RWPE2 (cell line): ENCODE results near the gene E4F1.

Experiments
- ATAC-seq: fragments of 200-7000 bp; cut with Tn5 transposase; 3 replicates; pipeline ENCODE4 v1.9.1; 2021; ENCODE audit warnings: low read depth
- DNase-seq: peaks from one replicate; pipeline ENCODE4 v3.0.0-alpha.2; 2020; ENCODE audit warnings: low spot score
- H3K27ac ChIP-seq: fragments of 450-650 bp; 2 replicates; pipeline ENCODE4 v1.5.1; 2017; ENCODE audit warnings: mild to moderate bottlenecking; ENCODE audit not compliant: poor library complexity, severe bottlenecking
- H3K27me3 ChIP-seq: fragments of 250-450 bp; sonication (Bioruptor Pico); 2 replicates; pipeline ENCODE4 v1.5.1; 2021; ENCODE audit warnings: mild to moderate bottlenecking, moderate library complexity; ENCODE audit not compliant: insufficient read depth, poor library complexity, severe bottlenecking
- H3K36me3 ChIP-seq: fragments of 250-450 bp; sonication (Bioruptor Pico); 2 replicates; pipeline ENCODE4 v1.5.1; 2020; ENCODE audit warnings: low read depth, mild to moderate bottlenecking, moderate library complexity
- H3K4me1 ChIP-seq: fragments of 250-450 bp; sonication (Bioruptor Pico); 2 replicates; pipeline ENCODE4 v1.5.1; 2021; ENCODE audit warnings: mild to moderate bottlenecking, moderate library complexity; ENCODE audit not compliant: insufficient read depth, poor library complexity, severe bottlenecking
- H3K4me3 ChIP-seq: fragments of 250-450 bp; sonication (Bioruptor Pico); 2 replicates; pipeline ENCODE4 v1.5.1; 2021; ENCODE audit warnings: mild to moderate bottlenecking, moderate library complexity; ENCODE audit not compliant: severe bottlenecking
- H3K9me3 ChIP-seq: fragments of 250-450 bp; sonication (Bioruptor Pico); 2 replicates; pipeline ENCODE4 v1.5.1; 2021; ENCODE audit warnings: mild to moderate bottlenecking, moderate library complexity; ENCODE audit not compliant: severe bottlenecking
- TF ChIP-seq, protein P1 (sequence below): fragments of 450-650 bp; IDR thresholded peaks from one replicate; pipeline ENCODE4 v1.5.1; 2017; ENCODE audit warnings: mild to moderate bottlenecking, moderate library complexity; ENCODE audit not compliant: poor library complexity, severe bottlenecking

Gene E4F1

DNA sequence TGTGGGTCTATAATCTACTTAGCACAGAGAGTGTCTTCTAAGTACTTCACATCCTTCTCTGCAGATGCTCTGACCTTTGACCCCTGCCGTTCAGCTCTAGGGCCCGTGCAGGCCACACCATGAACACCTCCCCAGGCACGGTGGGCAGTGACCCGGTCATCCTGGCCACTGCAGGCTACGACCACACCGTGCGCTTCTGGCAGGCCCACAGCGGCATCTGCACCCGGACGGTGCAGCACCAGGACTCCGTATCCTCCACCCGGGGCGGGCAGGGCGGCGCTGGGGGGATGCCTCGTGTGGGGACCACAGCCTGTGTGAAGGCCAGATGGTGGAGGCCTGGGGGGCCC lies 17.5 kb upstream of the E4F1 start:
- ATAC-seq (peak; percentile 20), DNase-seq (peak; percentile 68)
- TF ChIP-seq, protein P1, sequence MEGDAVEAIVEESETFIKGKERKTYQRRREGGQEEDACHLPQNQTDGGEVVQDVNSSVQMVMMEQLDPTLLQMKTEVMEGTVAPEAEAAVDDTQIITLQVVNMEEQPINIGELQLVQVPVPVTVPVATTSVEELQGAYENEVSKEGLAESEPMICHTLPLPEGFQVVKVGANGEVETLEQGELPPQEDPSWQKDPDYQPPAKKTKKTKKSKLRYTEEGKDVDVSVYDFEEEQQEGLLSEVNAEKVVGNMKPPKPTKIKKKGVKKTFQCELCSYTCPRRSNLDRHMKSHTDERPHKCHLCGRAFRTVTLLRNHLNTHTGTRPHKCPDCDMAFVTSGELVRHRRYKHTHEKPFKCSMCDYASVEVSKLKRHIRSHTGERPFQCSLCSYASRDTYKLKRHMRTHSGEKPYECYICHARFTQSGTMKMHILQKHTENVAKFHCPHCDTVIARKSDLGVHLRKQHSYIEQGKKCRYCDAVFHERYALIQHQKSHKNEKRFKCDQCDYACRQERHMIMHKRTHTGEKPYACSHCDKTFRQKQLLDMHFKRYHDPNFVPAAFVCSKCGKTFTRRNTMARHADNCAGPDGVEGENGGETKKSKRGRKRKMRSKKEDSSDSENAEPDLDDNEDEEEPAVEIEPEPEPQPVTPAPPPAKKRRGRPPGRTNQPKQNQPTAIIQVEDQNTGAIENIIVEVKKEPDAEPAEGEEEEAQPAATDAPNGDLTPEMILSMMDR: no peak
- peak overlapping the region; percentile 68 for H3K27ac ChIP-seq
- peaks cover 24% of the 10 kb centered on the region for H3K36me3 ChIP-seq
- H3K4me1 ChIP-seq: no peaks in the 10 kb centered on the region
- no peaks in the 10 kb centered on the region for H3K9me3 ChIP-seq
- H3K4me3 ChIP-seq: peak overlapping the region; percentile 91
- no peaks in the 10 kb centered on the region for H3K27me3 ChIP-seq

DNA sequence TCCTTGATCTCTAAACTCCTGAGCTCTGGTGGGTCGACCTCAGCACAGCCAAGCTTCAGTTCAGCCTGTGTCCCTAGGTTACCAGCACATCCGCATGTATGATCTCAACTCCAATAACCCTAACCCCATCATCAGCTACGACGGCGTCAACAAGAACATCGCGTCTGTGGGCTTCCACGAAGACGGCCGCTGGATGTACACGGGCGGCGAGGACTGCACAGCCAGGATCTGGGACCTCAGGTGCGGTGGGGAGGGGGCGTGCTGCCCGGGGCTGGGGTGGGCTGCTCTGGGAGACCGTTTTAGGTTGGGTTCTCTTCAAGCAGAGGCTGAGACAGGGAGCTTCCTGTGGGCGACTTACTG lies 17.0 kb upstream of the E4F1 start:
- Histone ChIP-seq H3K4me3 (peak overlapping the region; percentile 91), H3K27me3 (no peaks in the 10 kb centered on the region), H3K4me1 (no peaks in the 10 kb centered on the region), H3K27ac (peak overlapping the region; percentile 68), H3K36me3 (peaks cover 24% of the 10 kb centered on the region), H3K9me3 (no peaks in the 10 kb centered on the region)
- TF ChIP-seq, protein P1: no peak
- ATAC-seq (no peak), DNase-seq (no peak)

DNA sequence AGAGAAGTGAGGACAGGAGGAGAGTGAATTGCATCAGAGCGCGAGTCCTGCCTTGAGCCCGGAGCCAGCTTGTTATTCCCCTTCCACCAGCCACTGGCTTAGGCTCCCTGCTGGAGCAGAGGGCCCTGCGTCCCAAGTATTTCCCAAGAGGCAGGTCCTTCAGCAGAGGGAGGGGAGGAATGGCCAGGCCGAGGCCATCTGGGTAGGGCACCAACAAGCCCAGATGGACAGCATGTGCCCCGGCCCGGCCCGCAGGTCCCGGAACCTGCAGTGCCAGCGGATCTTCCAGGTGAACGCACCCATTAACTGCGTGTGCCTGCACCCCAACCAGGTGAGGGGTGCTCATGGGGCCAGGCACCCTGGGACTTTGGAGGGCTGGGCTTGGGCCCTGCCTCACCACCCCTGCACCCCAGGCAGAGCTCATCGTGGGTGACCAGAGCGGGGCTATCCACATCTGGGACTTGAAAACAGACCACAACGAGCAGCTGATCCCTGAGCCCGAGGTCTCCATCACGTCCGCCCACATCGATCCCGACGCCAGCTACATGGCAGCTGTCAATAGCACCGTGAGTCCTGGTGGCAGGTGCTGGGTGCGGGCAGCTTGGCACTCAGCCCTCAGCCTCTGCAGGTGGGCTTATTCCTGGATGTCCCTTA lies 16.5 kb upstream of the E4F1 start:
- no peaks in the 10 kb centered on the region for H3K4me1 ChIP-seq
- H3K27me3 ChIP-seq: no peaks in the 10 kb centered on the region
- DNase-seq: peak; percentile 58
- no peak overlapping the region for H3K4me3 ChIP-seq
- no peaks in the 10 kb centered on the region for H3K9me3 ChIP-seq
- no peak for ATAC-seq
- peaks cover 26% of the 10 kb centered on the region for H3K36me3 ChIP-seq
- H3K27ac ChIP-seq: peak overlapping the region; percentile 68
- TF ChIP-seq, protein P1: no peak

DNA sequence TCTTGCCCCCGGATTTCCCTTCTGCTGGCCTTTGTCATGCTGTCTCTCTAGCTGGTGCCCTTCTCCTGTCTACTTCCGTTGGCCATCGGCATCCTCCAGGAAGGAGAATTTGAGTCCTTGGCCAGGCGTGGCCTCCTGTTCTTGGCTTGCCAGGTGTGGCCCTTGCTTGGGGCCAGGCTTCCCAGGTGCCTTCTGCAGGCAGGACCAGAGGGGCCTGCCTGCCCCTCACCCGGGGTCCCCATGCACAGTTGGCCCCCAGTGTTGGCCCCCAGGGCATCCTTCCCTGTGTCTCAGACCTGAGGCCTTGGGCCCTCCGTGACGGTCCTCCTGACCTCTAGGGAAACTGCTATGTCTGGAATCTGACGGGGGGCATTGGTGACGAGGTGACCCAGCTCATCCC lies 15.5 kb upstream of the E4F1 start:
- H3K36me3 ChIP-seq: peaks cover 36% of the 10 kb centered on the region
- H3K4me1 ChIP-seq: peaks cover 8% of the 10 kb centered on the region
- TF ChIP-seq, protein P1: no peak
- ATAC-seq (no peak), DNase-seq (no peak)
- no peak overlapping the region for H3K4me3 ChIP-seq
- H3K27ac ChIP-seq: no peak overlapping the region
- no peaks in the 10 kb centered on the region for H3K27me3 ChIP-seq
- no peaks in the 10 kb centered on the region for H3K9me3 ChIP-seq

DNA sequence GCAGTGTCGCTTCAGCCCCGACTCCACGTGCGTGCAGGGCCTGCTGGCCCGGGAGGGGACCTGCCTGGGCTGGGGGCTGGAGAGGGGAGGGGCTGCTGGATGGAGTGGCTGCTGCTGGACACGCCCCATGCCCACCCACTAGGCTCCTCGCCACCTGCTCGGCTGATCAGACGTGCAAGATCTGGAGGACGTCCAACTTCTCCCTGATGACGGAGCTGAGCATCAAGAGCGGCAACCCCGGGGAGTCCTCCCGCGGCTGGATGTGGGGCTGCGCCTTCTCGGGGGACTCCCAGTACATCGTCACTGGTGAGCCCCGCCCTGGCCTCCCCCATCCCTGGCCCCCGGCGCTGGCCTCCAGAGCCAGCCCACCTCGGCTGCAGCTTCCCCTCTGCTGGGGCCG lies 15.1 kb upstream of the E4F1 start:
- peaks cover 40% of the 10 kb centered on the region for H3K36me3 ChIP-seq
- H3K27me3 ChIP-seq: no peaks in the 10 kb centered on the region
- ATAC-seq: no peak
- TF ChIP-seq, protein P1: no peak
- peaks cover 8% of the 10 kb centered on the region for H3K4me1 ChIP-seq
- no peak overlapping the region for H3K27ac ChIP-seq
- no peaks in the 10 kb centered on the region for H3K9me3 ChIP-seq
- no peak overlapping the region for H3K4me3 ChIP-seq
- peak; percentile 57 for DNase-seq
